HL-60 (cell line): Measurements from ENCODE around the gene OAS2.

Experiments
- GABPA ChIP-seq: IDR thresholded peaks from 2 replicates; pipeline ENCODE4 v1.6.1; 2012; ENCODE audit warnings: low read depth
- POLR2AphosphoS5 ChIP-seq: IDR thresholded peaks from 2 replicates; pipeline ENCODE4 v1.6.1; 2012; ENCODE audit warnings: low read depth
- SPI1 ChIP-seq: IDR thresholded peaks from 2 replicates; pipeline ENCODE4 v1.6.1; 2012; ENCODE audit warnings: low read depth, mild to moderate bottlenecking, borderline replicate concordance
- TF ChIP-seq, protein P1 (sequence below): IDR thresholded peaks from one replicate; pipeline ENCODE4 v1.5.1; 2011; ENCODE audit warnings: low read length, control low read depth, inconsistent platforms; ENCODE audit not compliant: insufficient read depth
- TF ChIP-seq, protein P2 (sequence below): IDR thresholded peaks from 2 replicates; pipeline ENCODE4 v1.6.1; 2012; ENCODE audit warnings: low read depth; ENCODE audit not compliant: insufficient replicate concordance

DNA sequence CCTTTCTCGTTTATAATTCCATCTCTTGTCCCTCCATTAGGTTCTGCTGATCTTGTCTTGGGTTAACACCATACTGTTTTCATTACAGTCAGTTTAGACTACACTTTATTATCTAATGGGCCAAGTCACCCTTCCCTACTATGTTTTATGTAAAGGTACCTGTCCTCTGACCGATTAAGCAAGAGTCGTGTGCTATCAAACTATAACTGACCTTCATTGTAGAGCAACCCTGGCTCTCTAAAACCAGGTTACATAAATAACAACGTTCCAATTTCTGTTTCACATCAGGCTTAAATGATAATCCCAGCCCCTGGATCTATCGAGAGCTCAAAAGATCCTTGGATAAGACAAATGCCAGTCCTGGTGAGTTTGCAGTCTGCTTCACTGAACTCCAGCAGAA is 16.7 kb downstream of the OAS2 start:
- TF ChIP-seq, protein P1, sequence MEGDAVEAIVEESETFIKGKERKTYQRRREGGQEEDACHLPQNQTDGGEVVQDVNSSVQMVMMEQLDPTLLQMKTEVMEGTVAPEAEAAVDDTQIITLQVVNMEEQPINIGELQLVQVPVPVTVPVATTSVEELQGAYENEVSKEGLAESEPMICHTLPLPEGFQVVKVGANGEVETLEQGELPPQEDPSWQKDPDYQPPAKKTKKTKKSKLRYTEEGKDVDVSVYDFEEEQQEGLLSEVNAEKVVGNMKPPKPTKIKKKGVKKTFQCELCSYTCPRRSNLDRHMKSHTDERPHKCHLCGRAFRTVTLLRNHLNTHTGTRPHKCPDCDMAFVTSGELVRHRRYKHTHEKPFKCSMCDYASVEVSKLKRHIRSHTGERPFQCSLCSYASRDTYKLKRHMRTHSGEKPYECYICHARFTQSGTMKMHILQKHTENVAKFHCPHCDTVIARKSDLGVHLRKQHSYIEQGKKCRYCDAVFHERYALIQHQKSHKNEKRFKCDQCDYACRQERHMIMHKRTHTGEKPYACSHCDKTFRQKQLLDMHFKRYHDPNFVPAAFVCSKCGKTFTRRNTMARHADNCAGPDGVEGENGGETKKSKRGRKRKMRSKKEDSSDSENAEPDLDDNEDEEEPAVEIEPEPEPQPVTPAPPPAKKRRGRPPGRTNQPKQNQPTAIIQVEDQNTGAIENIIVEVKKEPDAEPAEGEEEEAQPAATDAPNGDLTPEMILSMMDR, result no peak
- TF ChIP-seq POLR2AphosphoS5 (no peak), GABPA (no peak), SPI1 (no peak)
- TF ChIP-seq, protein P2, sequence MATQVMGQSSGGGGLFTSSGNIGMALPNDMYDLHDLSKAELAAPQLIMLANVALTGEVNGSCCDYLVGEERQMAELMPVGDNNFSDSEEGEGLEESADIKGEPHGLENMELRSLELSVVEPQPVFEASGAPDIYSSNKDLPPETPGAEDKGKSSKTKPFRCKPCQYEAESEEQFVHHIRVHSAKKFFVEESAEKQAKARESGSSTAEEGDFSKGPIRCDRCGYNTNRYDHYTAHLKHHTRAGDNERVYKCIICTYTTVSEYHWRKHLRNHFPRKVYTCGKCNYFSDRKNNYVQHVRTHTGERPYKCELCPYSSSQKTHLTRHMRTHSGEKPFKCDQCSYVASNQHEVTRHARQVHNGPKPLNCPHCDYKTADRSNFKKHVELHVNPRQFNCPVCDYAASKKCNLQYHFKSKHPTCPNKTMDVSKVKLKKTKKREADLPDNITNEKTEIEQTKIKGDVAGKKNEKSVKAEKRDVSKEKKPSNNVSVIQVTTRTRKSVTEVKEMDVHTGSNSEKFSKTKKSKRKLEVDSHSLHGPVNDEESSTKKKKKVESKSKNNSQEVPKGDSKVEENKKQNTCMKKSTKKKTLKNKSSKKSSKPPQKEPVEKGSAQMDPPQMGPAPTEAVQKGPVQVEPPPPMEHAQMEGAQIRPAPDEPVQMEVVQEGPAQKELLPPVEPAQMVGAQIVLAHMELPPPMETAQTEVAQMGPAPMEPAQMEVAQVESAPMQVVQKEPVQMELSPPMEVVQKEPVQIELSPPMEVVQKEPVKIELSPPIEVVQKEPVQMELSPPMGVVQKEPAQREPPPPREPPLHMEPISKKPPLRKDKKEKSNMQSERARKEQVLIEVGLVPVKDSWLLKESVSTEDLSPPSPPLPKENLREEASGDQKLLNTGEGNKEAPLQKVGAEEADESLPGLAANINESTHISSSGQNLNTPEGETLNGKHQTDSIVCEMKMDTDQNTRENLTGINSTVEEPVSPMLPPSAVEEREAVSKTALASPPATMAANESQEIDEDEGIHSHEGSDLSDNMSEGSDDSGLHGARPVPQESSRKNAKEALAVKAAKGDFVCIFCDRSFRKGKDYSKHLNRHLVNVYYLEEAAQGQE, result no peak
